SK-N-SH (cell line): ENCODE measurements around the gene UBR1. TPM values are rescaled to one million over a fixed set of nuclear protein-coding genes. Genes with fewer than 3 reads are reported as not detected.

Experiments used
- CTCF ChIA-PET: fragments of 300-600, 350-600 bp; formaldehyde crosslinking; extraction: SDS; loops from one replicate; lab custom pipeline; 2021; lab: Yijun Ruan, JAX
- POLR2A ChIA-PET: fragments of 350-600 bp; sonication (Branson Sonifier 250); formaldehyde crosslinking; extraction: SDS; loops from one replicate; lab custom pipeline; 2020; ENCODE audit warnings: antibody characterized with exemption, inconsistent platforms; lab: Yijun Ruan, JAX
- DNase-seq: peaks from one replicate; pipeline ENCODE4 v3.0.0; 2012
- H2AFZ ChIP-seq: fragments of 200-600 bp; sonication (generic); 2 replicates; pipeline ENCODE4 v1.8.1; 2016; ENCODE audit warnings: antibody characterized with exemption, mild to moderate bottlenecking, low read depth
- H3F3A ChIP-seq: fragments of 200-600 bp; sonication (generic); replicated peaks from 2 replicates; pipeline ENCODE3; 2016; ENCODE audit warnings: antibody characterized with exemption, mild to moderate bottlenecking; ENCODE audit not compliant: insufficient read depth
- H3K27ac ChIP-seq, 2 experiments: fragments of 200-500 bp in 1 of 2; fragments of 200-600 bp in 1 of 2; sonication (Bioruptor generic) in 1 of 2; sonication (generic), shearing (Covaris generic) in 1 of 2; 2 replicates each; pipeline versions ENCODE4 v1.5.1 to v1.6.1; 2014 to 2016; ENCODE audit warnings: low read depth in 2 of 2, inconsistent platforms in 1 of 2, low read length in 1 of 2, mild to moderate bottlenecking in 1 of 2, mixed read lengths in 1 of 2
- H3K27me3 ChIP-seq: fragments of 200-600 bp; sonication (generic), shearing (Covaris generic); 2 replicates; pipeline ENCODE4 v1.6.1; 2016; ENCODE audit warnings: mixed run types; ENCODE audit not compliant: insufficient read depth
- H3K36me3 ChIP-seq, 2 experiments: fragments of 200-500 bp in 1 of 2; fragments of 200-600 bp in 1 of 2; sonication (Bioruptor generic) in 1 of 2; sonication (generic) in 1 of 2; replicated peaks in 1 of 2; 2 replicates each; pipeline versions ENCODE3 to v1.5.1; 2014 to 2016; ENCODE audit warnings: low read length in 1 of 2, mild to moderate bottlenecking in 1 of 2; ENCODE audit not compliant: insufficient read depth in 2 of 2, control insufficient read depth in 1 of 2
- H3K4me1 ChIP-seq, 2 experiments: fragments of 200-500 bp in 1 of 2; fragments of 200-600 bp in 1 of 2; sonication (Bioruptor generic) in 1 of 2; sonication (generic), shearing (Covaris generic) in 1 of 2; 2 replicates each; pipeline versions ENCODE4 v1.5.1 to v1.6.1; 2014 to 2016; ENCODE audit warnings: low read depth in 1 of 2, low read length in 1 of 2, mixed run types in 1 of 2; ENCODE audit not compliant: insufficient read depth in 2 of 2, control insufficient read depth in 1 of 2
- H3K4me2 ChIP-seq: fragments of 200-600 bp; sonication (generic), shearing (Covaris generic); 2 replicates; pipeline ENCODE4 v1.6.1; 2017; ENCODE audit warnings: mixed run types
- H3K4me3 ChIP-seq, 2 experiments: fragments of 200-500 bp in 1 of 2; fragments of 200-600 bp in 1 of 2; sonication (Bioruptor generic) in 1 of 2; sonication (generic), shearing (Covaris generic) in 1 of 2; 2 replicates each; pipeline versions ENCODE4 v1.5.1 to v1.8.1; 2014 to 2016; ENCODE audit warnings: low read depth in 2 of 2, inconsistent platforms in 1 of 2, low read length in 1 of 2, mild to moderate bottlenecking in 1 of 2, mixed read lengths in 1 of 2, moderate library complexity in 1 of 2
- H3K79me2 ChIP-seq: fragments of 200-600 bp; sonication (generic); 2 replicates; pipeline ENCODE4 v1.8.1; 2017; ENCODE audit warnings: mild to moderate bottlenecking; ENCODE audit not compliant: insufficient read depth
- H3K9ac ChIP-seq: fragments of 200-600 bp; sonication (generic); 2 replicates; pipeline ENCODE4 v1.6.1; 2017; ENCODE audit warnings: mixed run types
- H3K9me2 ChIP-seq: fragments of 200-600 bp; sonication (generic); 2 replicates; pipeline ENCODE4 v1.6.1; 2017; ENCODE audit warnings: mixed run types
- H3K9me3 ChIP-seq: fragments of 200-600 bp; sonication (generic); 2 replicates; pipeline ENCODE4 v1.6.1; 2017; ENCODE audit warnings: mixed run types, mild to moderate bottlenecking, moderate library complexity
- H4K20me1 ChIP-seq: fragments of 200-600 bp; sonication (generic); 2 replicates; pipeline ENCODE4 v1.6.1; 2017; ENCODE audit warnings: mild to moderate bottlenecking, mixed run types; ENCODE audit not compliant: insufficient read depth
- CHD2 ChIP-seq: fragments of 150-350 bp; IDR thresholded peaks from 2 replicates; pipeline ENCODE4 v1.6.1; 2018; ENCODE audit warnings: low read length; ENCODE audit not compliant: partially characterized antibody
- CTCF ChIP-seq: fragments of 200-600 bp; sonication (generic); IDR thresholded peaks from 2 replicates; pipeline ENCODE4 v1.6.1; 2017; ENCODE audit warnings: antibody characterized with exemption, mild to moderate bottlenecking, moderate library complexity
- ELF1 ChIP-seq: IDR thresholded peaks from 2 replicates; pipeline ENCODE4 v1.4.0; 2012
- EP300 ChIP-seq, 2 experiments: IDR thresholded peaks; 2 replicates each; pipeline versions ENCODE4 v1.4.0 to v1.6.1; 2012; ENCODE audit warnings: borderline replicate concordance in 1 of 2, low read depth in 1 of 2, low read length in 1 of 2
- FOSL2 ChIP-seq: IDR thresholded peaks from 2 replicates; pipeline ENCODE4 v1.4.0; 2012; ENCODE audit warnings: low read depth, mild to moderate bottlenecking, moderate library complexity, borderline replicate concordance
- FOXJ3 ChIP-seq: sonication (generic); formaldehyde crosslinking; IDR thresholded peaks from 2 replicates; pipeline ENCODE4 v1.5.1; 2020; ENCODE audit warnings: mild to moderate bottlenecking, missing genetic modification reagents
- FOXM1 ChIP-seq: IDR thresholded peaks from 2 replicates; pipeline ENCODE4 v1.4.0; 2012; ENCODE audit warnings: low read depth, mild to moderate bottlenecking
- GATA2 ChIP-seq: sonication (generic); formaldehyde crosslinking; IDR thresholded peaks from 2 replicates; pipeline ENCODE4 v1.5.0; 2020; ENCODE audit warnings: mild to moderate bottlenecking, missing genetic modification reagents
- MAX ChIP-seq: IDR thresholded peaks from 2 replicates; pipeline ENCODE4 v1.4.0; 2012; ENCODE audit warnings: low read depth
- NFIC ChIP-seq: IDR thresholded peaks from 2 replicates; pipeline ENCODE4 v1.4.0; 2012; ENCODE audit warnings: borderline replicate concordance
- NRF1 ChIP-seq: IDR thresholded peaks from 2 replicates; pipeline ENCODE4 v1.6.1; 2012; ENCODE audit warnings: low read depth, mild to moderate bottlenecking, low read length
- POLR2AphosphoS5 ChIP-seq: IDR thresholded peaks from 2 replicates; pipeline ENCODE4 v1.6.1; 2012; ENCODE audit warnings: low read depth, low read length
- RAD21 ChIP-seq: IDR thresholded peaks from 2 replicates; pipeline ENCODE4 v1.6.1; 2012; ENCODE audit warnings: mild to moderate bottlenecking, low read length
- REST ChIP-seq: IDR thresholded peaks from 2 replicates; pipeline ENCODE4 v1.6.1; 2012; ENCODE audit warnings: mild to moderate bottlenecking, low read depth, low read length, moderate library complexity
- RXRA ChIP-seq: IDR thresholded peaks from 2 replicates; pipeline ENCODE4 v1.4.0; 2012; ENCODE audit warnings: low read depth, mild to moderate bottlenecking, borderline replicate concordance
- SIN3A ChIP-seq: IDR thresholded peaks from 2 replicates; pipeline ENCODE4 v1.6.1; 2012; ENCODE audit warnings: low read depth, mild to moderate bottlenecking, low read length, moderate library complexity, borderline replicate concordance
- SMC3 ChIP-seq: IDR thresholded peaks from 2 replicates; pipeline ENCODE4 v1.6.1; 2012; ENCODE audit warnings: low read depth, low read length, improper control_type of control experiment
- TCF12 ChIP-seq: IDR thresholded peaks from 2 replicates; pipeline ENCODE4 v1.4.0; 2012
- USF1 ChIP-seq: IDR thresholded peaks from 2 replicates; pipeline ENCODE4 v1.4.0; 2012; ENCODE audit warnings: low read depth, borderline replicate concordance
- USF2 ChIP-seq: fragments of 150-350 bp; IDR thresholded peaks from 2 replicates; pipeline ENCODE4 v1.6.1; 2017; ENCODE audit warnings: antibody characterized with exemption, low read length, low read depth, borderline replicate concordance
- WGBS: methylation state at CpG from one replicate; pipeline ENCODE4 v1.1.6; 2017; ENCODE audit warnings: low lambda C conversion rate; 5-methylcytosine and 5-hydroxymethylcytosine counted together
- polyA plus RNA-seq, 3 experiments: library from polyadenylated mRNA; depleted of rRNA; stranded (reverse); fragments of >200 nt; gene quantifications; 2 replicates each; pipeline ENCODE4 v1.2.3, GENCODE V29; 2012

Gene UBR1
- polyA plus RNA-seq, 1 of the 3 experiments (the other 2 are of a cell fraction), result 3.7 TPM

GRCh38 chr15:43094416-43095030 lies 11.3 kb downstream of the UBR1 start:
- H2AFZ ChIP-seq, result no peak overlapping the region
- TF ChIP-seq RXRA, result no peak
- no peak for TF ChIP-seq ELF1
- no peak for TF ChIP-seq FOSL2
- no peak for TF ChIP-seq USF2
- TF ChIP-seq POLR2AphosphoS5, result no peak
- no peak for TF ChIP-seq FOXM1
- no peak for TF ChIP-seq FOXJ3 (CRISPR knock-in tag)
- TF ChIP-seq CTCF, result no peak
- TF ChIP-seq CHD2, result no peak
- no peak for TF ChIP-seq GATA2
- no peak for TF ChIP-seq REST
- TF ChIP-seq MAX, result no peak
- no peak for TF ChIP-seq NFIC
- no peak for TF ChIP-seq RAD21
- TF ChIP-seq USF1, result no peak
- TF ChIP-seq NRF1, result no peak
- no peak for TF ChIP-seq EP300 (IDR thresholded peaks at IDR 0.05; ENCODE audit: borderline replicate concordance in 1 of 2, low read depth in 1 of 2, low read length in 1 of 2)
- TF ChIP-seq SMC3, result no peak
- TF ChIP-seq TCF12, result no peak
- TF ChIP-seq SIN3A, result no peak
- no peak for DNase-seq
- peaks cover 5% of the 10 kb centered on the region; the same call in 1 of the 2 replicates for H4K20me1 ChIP-seq
- H3K4me3 ChIP-seq, result no peak overlapping the region
- CTCF ChIA-PET, result no interaction called here
- H3K9me3 ChIP-seq, result no peaks in the 10 kb centered on the region
- no peak overlapping the region for H3K27ac ChIP-seq
- H3K79me2 ChIP-seq, result peaks cover 84% of the 10 kb centered on the region
- POLR2A ChIA-PET, result no interaction called here
- no peaks in the 10 kb centered on the region for H3K9me2 ChIP-seq
- H3K36me3 ChIP-seq, result peaks cover 5 to 22% of the 10 kb centered on the region in 2 experiments
- H3F3A ChIP-seq, result no peaks in the 10 kb centered on the region
- no peaks in the 10 kb centered on the region for H3K27me3 ChIP-seq
- no peak overlapping the region for H3K9ac ChIP-seq
- H3K4me2 ChIP-seq, result no peak overlapping the region
- H3K4me1 ChIP-seq, result no peaks in the 10 kb centered on the region; a peak in 1 of 4 replicates
- WGBS, result 100% methylated on average over 1 of the region's 1 CpG
